Mucosa of gallbladder (tissue), 1 donor: ENCODE results near the gene ECT2L. TPM values are rescaled to one million over a fixed set of nuclear protein-coding genes. Genes with fewer than 3 reads are reported as not detected.
A peak's percentile ranks its signal among the peaks of the same experiment; 100 is the strongest.

Experiments
- DNase-seq: peaks from one replicate; pipeline ENCODE4 v3.0.0-alpha.2; 2020; ENCODE audit warnings: low spot score
- total RNA-seq: library from RNA; stranded (reverse); gene quantifications from one replicate; pipeline ENCODE4 v1.2.1, GENCODE V29; 2021
- donor health status: DM: no; HTN: no; CAD: no.

The ECT2L gene, protein sequence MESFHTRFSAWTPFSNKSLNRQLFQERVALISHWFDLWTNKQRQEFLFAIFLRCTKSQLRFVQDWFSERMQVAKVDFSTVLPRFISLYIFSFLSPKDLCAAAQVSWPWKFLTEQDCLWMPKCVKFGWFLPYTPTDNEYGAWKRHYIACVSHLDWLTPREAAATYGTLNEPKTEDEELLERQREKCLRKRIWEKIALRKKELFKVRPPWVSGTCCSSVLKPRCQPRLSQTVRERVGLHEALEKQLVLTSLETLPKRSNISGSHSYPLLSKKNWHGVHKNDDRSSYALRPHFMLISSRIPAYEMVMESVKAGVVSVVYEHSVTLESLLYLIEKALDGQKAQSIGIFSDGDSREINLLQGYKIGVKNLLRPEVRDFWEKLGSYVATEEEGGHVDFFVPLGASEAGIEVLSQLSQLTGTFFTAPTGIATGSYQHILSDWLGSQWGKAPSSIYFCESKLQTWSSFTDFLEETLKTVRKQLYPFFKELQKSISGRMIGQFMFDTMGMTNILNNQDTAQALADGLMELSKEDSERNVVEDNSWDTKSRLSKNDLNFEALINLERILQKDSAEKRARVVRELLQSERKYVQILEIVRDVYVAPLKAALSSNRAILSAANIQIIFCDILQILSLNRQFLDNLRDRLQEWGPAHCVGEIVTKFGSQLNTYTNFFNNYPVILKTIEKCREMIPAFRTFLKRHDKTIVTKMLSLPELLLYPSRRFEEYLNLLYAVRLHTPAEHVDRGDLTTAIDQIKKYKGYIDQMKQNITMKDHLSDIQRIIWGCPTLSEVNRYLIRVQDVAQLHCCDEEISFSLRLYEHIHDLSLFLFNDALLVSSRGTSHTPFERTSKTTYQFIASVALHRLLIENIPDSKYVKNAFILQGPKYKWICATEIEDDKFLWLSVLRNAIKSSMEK
- 0.14 TPM for total RNA-seq

DNA sequence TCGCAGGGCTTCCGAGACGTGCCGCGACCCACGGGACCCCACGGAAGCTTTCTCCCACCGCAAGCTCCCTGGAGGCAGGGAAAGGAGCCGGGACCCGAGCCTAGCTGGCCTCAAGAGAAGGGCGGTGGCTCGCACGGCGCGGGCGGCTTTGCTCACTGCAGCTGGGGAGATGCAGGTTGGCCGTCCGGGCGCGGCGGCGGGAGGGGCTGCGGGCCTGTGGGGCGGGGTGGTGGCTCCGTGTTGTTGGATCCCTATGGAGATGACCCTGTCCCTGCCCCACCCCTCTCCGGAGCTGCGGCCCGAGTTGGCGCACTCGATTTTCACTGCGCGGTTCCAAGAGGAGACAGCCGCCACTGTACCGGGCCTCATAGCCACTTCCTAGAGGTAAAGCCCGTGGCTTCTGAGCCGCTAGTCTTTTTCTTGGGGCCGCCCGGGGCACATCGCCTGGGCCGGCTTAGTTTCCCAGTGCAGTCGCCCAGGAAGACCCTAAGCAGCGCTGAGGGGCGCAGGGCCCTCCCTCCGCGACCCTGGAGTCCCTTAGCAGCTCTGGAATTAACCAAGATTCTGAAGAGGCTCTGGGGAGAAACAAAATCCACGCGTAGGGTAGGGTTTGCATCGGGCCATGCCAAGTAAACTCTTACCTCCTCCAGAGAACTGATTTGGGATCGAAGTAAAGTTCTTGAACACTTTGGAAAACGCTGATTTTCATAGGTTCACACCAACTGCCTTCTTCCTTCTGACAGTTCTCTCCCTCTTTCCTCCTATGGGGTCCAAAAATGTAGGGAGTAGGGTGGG, at the start of gene ECT2L:
Gene ECT2L (plus strand): TSS at position 279 of the 795 bp plus-strand sequence. CDS start 17,188 bp downstream, outside the sequence.
- peak; percentile 83 for DNase-seq

DNA sequence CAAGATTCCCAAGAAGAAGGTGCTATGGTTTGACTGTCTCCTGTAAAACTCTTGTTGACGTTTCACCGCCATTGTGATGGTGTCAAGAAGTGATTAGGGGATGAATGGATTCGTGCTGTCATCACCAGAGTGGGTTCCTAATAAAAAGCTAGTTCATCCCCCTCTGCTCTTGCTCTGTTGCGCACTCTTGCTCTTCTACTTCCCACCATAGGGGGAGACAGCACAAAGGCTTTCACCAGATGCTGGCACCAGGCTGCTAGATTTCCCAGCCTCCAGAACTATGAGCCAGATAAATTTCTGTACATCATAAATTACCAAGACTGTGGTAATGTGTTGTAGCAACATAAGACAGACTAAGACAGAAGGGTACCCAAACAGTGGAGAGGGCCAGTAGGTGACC, 43.9 kb upstream of the ECT2L start:
- no peak for DNase-seq

DNA sequence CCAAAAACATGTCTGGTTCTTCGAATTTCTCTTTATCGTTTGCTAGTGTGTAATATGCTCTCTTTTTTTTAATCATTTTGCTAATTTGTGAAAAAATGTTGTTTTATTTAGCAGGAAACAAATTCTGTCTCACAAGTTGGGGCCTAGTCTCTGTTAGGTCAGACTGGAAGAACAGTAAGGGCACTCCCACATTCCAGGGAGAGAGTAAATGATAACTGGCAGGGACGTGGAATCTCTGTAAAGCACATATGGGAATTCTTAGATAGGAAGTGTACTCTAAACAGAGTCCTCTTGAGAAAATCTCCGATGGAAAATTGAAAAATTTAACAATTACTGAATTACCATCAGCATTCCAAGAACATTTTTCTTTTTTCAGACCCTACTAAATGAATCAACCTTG, 38.8 kb upstream of the ECT2L start:
- DNase-seq, result no peak

DNA sequence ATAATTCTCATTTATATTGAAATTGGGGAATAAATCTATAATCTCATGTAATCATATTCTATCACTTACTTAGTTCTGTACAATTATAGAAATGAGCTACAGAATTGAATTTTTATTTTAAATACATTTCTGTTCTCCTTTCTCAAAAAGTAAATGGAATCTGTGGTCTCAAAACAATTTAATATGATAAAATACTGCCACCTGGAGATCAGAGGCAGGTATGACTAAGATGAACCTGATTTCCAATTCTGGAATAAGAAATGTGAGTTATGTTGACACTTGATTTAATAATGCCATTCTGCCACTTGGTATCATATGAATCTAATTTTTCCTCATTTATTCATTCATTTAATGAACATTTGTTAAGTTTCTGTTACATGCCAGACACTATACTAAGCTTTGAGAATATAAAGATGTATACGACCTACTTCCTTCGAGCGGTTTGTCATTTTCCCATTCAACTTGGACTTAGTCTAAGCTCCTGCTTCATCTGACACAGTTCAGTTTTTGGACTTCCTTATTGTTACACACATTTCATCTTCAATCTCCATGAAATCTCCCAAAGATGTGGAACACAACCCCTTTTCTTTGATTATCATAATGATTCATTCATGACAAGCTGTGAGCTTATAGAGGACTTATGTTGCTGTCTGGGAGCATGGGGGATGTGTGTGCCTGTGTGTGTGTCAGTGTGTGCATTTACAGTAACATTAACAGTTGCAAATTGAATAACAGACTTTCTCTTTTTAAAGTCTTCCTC, 29.8 kb upstream of the ECT2L start:
- no peak for DNase-seq

DNA sequence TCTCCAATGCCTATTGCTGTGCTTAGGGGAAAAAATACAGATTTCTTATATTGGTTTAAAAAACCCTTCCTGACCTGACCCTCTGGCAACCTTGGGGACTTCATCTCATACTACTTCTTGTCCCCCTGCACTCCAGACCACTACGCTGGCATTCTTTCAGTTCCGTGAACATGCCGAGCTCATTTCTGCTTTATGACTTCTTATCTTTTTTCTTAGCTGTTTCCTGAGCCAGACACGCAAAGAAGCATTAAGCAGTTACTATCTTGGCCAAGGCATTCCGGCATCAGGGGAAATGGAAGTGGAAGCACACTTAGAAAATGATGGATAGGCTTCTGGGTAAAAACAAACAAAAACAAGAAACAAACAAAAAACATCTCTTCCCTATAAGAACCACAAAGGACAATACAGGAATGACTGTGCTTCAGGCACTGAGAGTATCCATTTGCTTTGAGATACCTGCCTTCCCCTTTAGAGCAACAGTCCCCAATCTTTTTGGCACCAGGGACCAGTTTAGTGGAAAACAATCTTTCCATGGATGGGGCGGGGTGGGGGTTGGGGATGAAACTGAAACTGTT, 26.7 kb upstream of the ECT2L start:
- DNase-seq, result no peak

DNA sequence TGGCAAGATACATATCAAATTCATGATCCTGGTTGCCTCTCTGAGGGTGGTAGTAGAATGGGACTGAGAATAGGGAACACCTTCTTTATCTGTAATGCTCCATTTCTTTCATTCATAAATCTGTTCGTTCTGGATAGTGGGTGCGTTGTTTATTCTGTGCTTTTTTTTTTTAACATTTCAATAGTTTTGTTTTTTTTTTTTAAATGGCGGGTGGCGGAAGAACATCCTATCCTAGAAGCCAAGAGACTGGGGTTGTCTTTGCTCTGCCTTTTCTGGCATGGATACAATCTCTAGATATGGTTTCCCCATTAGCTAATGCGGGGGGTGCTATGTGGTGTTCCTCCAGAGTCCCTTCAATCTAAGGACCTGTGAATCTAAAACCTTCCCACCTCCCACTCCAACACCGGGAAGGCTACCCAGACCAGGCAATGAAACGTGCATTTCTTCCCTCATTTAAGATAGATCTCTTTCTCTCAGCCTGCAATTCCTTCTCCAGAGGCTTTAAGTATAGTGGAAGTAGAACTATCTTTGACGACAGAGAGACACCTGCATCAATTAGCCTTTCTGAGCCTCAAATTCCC, 23.2 kb upstream of the ECT2L start:
- DNase-seq, result no peak

DNA sequence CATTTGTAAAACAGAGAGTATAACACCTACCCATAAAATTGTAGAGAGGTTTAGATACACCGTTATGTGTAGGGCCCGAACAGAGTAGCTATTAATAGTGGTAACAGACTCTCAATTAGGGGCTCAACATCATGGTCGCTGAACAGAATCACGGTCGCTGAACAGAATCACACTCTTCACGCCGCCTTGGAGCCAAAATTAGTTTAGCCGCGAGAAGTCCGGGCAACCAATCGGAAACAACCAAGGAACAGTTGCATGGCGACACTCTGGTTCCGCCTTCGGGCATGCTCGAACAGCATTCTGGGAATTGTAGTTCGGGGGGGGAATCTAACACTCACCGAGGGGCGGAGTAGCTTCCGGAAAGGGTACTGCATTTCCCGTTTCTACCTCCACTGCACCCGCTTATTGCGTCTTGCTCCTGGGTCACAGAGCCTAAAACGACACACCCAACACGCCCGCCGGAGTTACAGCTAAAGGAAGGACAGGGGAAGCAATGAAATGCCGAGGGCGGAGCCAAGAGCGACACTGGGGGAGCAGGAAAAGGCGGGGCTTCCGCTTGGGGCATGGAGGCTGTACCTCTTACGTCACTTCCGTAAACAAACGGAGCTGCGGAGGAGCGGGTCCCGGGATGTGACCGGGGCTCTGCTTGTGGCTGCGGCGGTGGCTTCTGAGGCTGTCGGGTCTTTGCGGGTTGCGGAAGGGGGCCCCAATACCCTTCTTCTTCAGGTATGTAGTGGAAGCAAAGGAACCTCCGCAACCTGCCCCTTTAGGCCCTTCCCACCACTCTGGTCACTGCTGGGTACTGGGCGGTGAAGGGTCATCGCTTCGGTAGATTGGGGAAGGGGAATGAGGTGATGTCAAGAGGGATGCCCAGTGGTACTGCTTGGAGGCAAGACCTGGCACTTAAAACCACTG, 22.5 kb upstream of the ECT2L start, which contains the start of gene CCDC28A:
Gene CCDC28A (plus strand): TSS at position 593 of the 915 bp plus-strand sequence. CDS start 2,352 bp downstream, outside the sequence.
- DNase-seq, result peak; percentile 96

DNA sequence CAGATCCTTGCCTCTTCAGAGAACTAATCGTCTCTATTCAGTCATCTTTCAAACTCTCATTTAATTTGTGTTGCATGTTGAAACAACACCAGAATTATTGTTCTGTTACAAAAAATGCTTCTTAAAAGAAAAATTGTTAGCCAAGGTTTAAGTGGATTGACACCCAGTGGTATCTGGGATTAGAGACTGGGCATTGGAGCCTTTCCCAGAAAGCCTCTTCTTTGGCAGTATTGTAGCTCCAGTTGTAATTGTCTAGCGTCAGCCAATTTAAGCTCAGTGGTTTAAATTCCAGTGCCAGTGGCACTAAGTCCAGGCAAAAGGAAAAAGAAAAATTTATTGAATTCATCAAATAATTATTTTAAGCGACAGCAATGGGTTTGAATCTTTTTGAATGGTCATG, 21.5 kb upstream of the ECT2L start:
- no peak for DNase-seq

DNA sequence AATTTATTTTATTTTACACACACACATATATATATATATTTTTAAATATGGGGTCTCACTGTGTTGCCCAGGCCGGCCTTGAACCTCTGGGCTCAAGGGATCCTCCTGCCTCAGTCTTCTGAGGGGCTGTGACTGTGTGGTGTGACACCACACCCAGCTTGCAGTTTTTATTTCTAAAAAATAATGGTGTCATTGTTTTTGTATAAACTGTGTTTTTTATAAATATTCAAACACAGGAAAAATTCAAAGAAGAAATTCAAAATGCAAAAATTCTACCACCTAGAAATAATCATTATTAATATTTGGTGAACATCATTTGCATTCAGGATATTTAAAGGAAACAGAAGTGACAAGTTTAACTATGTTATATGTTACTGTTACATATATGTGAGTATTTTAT, 19.2 kb upstream of the ECT2L start:
- no peak for DNase-seq

DNA sequence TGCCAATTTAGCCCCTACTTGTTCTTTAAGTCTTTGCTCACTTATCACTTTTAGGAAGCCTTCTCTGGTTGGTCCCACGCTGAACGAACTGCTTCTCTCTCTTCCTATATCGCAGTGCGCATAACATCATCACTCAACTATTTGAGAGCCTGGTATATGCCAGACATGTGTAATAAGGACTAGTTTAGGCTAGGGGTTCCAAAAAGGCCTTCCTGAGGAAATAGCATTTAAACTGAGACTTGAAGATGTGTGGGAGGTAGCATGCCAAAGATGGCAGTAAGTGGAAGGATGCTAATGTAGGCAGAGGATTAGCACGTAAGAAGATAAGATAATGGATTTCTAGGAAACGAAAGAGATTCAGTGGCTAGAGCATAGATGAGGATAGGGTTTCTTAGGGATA, 17.6 kb upstream of the ECT2L start:
- DNase-seq, result no peak

DNA sequence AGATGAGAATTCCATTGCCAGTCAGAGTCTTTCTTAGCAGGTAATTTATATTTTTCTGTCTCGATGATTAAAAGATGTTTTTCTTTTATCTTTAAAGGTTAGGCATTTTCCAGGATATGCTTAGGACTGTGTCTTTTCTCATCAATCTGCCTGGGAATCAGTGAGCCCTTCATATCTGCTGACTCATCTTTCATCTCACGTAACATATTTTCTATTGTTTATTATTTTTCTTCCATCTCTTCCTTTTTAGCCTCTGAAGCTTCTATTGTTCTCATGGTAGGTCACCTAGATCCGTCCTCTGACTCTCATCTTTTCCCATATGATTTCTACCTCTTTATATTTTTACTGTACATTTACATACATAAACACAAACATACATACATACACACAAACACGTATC, 13.6 kb upstream of the ECT2L start:
- DNase-seq, result no peak

DNA sequence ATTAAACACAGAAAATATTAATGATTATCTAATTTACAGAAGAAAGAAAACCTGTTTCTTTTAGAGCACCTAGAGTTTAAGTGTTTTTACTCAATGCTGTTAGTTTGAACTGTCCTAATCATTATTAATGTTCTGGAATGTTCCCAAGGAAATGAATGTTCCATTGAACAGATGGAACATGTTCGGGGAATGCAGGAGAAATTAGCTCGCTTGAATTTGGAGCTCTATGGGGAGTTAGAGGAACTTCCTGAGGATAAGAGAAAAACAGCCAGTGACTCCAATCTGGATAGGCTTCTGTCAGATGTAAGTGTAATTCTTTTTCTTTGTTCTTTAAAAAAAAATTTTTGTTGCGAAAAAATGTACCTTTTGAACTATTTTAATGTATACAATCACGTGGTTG, 10.8 kb upstream of the ECT2L start:
- DNase-seq, result no peak

DNA sequence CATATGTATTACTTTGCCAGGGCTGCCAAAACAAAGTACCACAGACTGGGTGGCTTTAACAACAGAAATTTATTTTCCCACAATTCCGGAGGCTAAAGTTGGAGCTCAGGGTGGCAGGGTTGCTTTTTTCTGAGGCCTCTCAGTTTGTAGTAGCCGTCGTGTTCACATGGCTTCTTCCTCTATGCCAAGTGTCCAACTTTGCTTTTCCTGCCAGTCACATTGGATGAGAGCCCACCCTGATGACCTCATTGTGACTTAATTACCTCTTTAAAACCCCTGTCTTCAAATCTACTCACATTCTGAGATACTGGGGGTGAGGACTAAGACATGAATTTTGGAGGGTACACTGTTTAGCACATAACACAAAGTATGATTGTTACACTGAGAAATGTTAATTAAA, 9.9 kb upstream of the ECT2L start:
- DNase-seq, result no peak

DNA sequence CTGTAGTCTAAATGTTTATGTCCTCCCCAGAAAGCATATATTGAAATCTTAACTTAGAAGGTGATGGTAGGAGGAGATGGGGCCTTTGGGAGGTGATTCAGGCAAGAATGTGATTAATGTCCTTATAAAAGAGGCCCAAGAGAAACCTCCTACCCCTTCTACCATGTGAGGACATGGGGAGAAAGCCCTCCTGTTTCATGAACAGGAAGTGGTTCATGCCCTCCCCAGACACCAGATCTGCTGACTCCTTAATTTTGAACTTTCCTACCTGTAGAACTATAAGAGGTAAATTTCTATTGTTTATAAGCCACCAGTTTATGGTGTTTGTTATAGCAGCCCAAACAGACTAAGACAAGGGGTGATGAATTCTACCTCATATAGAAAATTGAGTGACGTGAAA, 8.7 kb upstream of the ECT2L start:
- no peak for DNase-seq

DNA sequence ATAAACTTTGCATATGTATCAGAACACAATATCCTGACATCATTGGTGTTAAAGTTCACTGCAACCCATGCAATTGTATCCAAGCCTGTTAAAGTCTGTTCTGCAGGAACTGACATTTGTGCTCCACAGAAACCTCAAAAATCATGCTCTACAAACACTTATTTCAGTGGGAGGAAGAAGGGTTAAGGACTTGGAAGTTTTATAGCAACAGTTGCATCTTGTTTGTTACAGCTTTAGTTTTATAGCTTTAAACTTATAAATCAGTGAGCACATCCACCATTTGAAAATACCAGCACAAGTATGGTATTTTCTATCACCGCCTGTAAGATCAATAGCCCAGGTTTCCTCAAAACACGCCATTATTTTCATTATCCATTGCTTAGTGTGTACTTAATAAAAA, 884 bp downstream of the ECT2L start:
- no peak for DNase-seq

DNA sequence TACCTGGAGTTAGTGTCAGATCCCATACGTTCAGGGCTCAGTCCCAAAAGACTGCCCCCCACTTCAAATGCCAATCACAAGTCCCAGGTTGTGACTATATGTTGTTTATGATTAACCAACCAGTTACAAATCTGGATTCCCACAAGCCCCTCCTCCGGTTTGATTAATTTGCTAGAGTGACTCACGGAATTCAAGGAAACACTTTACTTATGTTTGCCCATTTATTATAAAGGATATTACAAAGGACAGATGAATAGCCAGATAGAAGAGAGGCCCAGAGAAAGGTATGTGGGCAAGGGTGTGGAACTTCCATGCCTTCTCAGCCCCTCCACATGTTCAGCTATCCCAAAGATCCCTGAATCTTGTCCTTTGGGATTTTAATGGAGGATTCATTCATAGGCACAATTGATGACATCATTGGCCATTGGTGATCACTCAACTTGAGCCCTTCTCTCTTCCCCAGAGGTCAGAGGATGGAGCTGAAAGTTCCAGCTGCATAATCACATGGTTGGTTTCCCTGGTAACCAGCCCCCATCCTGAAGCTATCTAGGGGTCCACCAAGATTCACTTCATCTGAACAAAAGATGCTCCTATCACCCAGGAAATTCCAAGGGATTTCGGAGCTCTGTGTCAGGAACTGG, 2.0 kb downstream of the ECT2L start:
- DNase-seq, result no peak

DNA sequence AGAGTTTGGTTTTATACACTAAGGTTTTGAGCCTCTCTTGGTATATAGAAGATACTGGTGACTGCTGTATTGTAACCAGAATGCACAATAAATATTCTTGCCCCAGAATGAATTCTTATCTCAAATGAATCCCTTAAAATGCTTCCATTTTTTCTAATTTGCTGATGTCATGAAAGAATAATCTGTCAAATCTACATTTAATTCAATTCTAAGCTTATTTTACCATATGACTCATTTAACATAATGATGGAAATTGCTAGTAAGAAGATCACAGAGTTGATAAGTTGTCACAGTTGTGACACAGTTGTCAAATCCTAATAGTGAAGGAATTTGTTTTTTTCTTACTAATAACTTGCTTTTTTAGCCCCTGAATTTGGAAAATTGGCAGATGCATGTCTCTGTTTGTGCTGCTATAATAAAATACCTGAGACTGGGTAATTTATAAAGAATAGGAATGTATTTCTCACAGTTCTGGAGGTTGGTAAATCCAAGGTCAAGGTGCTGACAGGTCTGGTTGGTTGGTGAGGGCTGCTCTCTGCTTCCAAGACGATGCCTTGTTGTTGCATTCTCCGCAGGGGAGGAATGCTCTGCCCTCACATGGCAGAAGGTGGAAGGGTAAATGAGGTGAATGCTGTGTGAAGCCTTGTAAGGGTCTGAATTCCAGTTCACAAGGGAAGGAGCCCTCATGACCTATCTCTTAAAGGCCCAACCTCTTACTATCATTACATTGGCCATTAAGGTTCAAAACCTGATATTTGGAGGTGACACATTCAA, 4.7 kb downstream of the ECT2L start:
- no peak for DNase-seq

DNA sequence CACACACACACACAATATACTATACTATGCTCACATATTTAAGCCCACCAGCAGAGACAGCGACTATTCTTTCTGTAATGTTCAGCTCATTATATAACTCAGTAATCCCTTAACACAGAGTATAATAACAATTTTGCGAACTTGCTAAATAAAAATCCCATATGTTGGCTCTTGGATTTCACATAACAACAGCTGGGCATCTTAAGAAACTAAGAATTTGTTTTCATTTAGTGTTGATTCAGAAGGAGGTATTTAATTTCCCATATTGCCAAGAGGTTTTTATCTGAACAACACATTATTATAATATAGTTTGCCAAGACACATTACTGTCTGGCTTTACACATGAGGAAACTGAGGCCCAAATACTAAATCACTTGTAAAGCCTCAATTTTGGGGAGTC, 7.4 kb downstream of the ECT2L start:
- no peak for DNase-seq
